GM21515 (cell line): Measurements from ENCODE around the gene ALX4.

Experiments
- ATAC-seq: cut with Tn5 transposase; IDR thresholded peaks from one replicate; pipeline ENCODE4 v1.9.1; 2021; ENCODE audit not compliant: unreplicated experiment

The ALX4 gene

GRCh38 chr11:44335919-44336318, 26.0 kb upstream of the ALX4 start:
- ATAC-seq: no peak

- ATAC-seq: no peak
Measured at GRCh38 chr11:44335052-44335760, 25.3 kb upstream of the ALX4 start.

DNA sequence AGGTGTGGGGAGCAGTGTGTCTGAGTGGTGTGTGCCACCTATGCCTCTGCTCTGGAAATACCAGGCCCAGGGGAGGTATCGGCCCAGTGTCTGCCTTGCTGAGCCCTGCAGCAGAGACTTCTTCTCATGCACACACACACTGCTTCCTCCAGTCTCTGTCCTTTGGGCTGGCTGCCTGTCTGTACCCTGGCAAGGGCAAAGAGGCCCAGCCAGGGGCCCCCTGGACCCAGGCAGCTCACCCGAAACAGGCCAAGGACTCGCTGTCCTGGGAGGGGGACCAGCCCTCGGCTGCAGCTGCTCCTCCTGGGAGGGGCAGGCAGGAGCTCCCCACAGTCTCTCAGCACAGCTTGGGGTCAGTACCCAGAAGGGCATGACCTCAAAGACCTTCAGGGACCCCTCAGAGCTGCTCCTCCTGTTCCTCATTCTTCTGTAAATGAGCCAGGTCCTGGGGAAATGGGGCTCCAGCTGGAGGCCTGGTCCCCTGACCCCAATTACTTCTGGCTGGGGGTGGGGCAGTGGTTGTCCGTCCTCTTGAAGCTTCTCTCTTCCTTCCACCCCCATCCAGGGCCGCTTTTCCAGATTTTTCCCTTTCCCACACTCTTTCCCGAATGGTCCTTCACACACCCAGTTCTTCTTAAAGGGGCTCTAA, 24.5 kb upstream of the ALX4 start:
- ATAC-seq: no peak

DNA sequence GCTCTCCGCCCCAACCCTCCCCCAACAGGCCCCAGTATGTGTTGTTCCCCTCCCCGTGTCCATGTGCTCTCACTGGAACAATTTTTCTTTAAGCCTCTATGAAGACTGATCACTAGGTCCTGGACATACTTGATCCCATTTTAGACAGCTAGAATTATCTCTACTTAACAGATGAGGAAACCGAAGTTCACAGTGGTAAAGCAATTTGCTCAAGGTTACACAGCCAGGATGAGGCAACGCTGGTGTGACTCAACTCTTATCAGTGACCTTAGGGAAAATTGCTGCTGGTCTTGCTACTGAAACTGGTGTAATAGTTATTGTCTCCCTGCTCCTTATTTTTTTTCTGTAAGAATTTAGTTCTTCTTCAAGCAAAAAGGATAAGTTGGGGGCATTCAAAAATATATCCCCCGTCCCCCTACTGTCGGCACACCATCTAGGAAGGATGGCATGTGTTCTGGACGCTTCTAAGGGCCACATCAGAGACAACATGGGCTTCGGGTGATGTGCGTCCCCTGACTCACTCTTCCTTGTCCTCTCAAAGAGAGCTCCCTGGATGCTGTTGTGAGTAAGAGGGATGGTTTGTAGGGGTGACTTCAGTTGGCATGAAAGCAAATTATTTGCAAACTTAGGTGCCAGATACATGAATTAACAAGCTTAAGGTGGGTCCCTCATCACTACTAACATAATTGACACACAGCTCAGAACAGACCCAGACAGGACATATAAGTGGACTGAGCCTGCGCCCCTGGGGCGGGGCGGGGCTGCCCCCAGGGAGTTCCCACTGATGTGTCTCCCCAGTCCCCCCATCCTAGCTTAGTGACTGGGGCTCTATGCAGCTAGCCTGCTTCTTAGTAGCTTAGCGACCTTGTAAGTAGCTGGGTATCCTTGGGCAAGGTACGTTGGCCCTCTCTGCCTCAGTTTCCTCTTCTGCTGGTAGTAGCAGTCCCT, 23.6 kb upstream of the ALX4 start:
- no peak for ATAC-seq

GRCh38 chr11:44332665-44333064, 22.7 kb upstream of the ALX4 start:
- no peak for ATAC-seq

DNA sequence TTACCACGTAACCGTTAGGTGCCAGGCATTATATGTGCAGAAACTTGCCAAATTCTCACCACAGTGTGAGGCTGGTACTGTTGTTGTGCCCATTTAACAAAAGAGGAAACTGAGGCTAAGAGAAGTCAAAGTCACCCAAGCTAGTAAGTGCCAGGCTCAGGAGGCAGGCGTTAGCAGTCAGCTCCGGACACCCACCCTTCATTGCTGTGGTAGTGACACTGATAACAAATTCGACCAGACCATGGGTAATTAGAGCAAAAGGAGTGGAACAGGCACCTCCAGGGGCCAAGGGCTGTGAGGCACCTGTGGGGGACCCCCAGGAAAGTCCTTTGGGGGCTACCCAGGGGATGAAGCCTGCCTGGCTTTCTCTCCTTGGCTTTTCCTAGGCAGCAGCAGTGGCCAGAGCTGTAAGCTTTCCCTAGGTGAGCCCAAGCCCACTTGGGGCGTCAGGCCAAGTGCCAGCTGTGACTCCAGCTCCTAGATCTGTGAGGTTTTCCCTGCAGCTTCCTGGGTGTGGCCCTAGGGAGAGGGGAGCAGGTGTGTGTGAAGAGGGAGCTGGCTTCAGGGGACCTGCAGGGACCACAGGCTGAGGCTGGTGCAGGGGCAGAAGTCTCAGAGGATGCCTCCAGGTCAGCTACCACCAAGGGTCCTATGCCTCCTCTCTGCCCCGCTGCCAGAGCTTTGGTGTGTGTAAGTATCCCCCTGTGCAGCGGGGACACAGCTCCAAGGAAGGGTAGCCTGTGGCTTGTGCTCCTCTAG, 19.7 kb upstream of the ALX4 start:
- no peak for ATAC-seq

DNA sequence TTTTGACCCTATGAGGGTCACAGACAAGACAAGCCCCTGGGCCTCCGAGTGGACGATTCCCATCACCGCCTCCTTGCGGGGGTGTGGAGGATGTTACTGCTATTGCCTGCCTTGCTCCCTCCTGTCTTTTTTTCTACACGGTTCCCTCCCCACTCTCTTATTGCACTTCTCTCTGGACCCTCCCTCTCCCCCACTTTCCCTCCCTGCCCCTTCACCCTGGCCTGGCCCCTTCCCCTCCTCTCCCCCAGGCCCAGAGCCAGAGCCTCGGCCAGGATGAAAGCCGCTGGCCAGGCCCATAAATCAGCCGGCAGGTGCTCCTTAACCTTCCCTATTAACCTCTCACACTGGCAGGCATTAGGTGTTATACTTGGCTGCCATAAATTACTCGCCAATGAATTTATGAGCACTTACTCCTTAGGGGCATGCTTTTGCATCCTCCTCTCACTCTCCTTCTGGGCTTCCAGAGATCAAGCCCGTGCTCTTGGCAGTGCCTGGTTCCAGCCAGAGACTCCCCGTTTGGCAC, 18.3 kb upstream of the ALX4 start:
- no peak for ATAC-seq

GRCh38 chr11:44327730-44328129, 17.8 kb upstream of the ALX4 start:
- ATAC-seq: no peak

DNA sequence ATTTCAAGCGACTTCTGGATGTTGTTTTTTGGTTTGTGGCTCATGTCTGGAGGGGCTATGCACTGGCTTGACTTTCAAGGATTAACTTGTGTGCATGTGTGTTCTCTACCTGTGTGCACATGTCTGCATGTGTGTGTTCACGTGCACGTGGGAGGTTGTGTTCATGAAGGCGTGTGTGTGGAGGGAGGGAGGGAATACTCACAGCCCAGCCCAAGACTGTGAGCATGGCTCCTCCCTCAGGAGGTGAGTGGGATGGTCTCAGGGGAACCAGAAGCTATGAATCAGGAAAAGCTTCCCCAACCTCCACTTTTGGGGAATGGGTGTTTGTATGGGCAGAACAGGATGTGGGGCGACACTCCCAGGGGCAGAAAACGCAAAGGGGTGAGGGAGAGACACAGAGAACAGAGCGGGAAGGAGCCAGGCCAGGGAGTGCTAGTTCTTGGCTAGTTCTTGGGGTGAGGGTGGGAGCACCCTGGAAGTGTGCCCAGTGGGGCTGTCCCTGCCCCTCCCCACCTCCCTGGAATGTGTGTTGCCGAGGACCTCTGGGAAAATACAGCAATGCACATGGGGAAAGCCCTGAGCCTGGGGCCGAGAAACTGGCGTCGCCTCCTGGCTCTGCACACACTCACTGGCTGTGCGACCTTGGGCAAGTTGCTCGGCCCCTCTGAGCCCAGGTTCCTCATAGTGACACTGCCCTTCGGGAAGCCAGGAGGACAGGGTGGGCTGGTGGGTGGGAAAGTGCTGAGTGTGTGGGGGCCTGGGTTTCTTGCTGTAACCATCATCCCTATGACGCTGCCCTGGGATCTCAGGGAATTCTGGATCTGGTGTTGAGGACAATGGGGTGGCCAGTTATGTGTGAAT, 16.9 kb upstream of the ALX4 start:
- ATAC-seq: no peak

DNA sequence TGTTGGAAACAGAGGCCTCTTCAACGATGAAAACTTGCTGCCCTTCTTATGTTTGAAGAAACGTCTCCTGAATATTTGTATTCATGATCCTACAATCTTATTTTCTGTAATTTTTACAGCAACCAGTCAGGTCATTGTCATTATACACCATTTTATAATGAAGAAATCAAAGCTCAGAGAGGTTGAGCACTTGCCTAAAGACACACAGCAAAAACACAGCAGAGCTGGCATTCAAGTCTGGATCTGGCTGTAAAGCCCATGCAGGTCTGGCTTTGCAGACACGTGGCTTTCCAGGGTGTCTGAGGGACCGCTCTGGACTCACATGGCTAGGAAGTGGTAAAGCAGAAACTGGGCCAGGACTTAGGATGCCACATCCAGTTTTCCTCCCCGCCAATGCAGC, 15.8 kb upstream of the ALX4 start:
- ATAC-seq: no peak

- ATAC-seq: no peak
Measured at GRCh38 chr11:44324749-44325525, 15.0 kb upstream of the ALX4 start.

- no peak for ATAC-seq
Measured at GRCh38 chr11:44324222-44324621, 14.3 kb upstream of the ALX4 start.

- no peak for ATAC-seq
Measured at GRCh38 chr11:44322243-44322642, 12.3 kb upstream of the ALX4 start.

GRCh38 chr11:44321059-44321458, 11.1 kb upstream of the ALX4 start:
- no peak for ATAC-seq

- ATAC-seq: no peak
Measured at GRCh38 chr11:44320289-44320973, 10.5 kb upstream of the ALX4 start.

DNA sequence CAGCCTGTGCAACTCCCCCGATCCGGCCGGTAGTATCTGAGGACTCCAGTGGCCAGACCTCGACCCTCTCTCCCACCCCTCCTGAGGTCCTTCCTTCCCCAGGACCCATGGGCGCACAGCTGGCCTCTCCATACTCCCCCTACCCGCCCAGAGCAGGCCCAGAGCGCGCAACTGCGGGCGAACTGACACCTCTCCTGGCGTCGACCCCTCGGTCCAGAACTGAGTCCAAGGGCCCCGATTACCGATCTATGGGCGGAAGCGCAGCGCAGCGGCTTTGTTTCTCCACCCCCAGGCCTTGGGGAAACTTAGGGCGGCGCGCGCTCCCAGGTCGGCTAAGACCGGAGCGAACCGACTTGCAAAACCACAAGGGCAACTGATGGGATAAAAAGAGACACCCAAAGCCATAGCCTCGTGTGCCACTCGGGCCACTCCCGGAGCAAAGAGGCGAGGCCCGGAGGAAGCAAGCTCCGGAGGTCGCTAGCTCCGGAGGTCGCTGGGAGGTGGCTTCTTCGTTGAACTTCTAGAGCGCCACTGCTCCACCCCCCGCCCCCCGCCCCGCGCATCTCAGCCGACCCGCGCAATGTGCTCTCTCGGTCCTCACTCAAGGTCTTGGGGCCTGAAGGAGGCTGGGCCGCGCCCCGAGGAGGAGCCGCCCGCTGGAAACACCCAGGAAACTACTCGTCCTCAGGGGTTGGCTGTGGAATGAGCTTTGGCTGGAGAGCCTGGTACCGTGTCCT, 9.8 kb upstream of the ALX4 start:
- no peak for ATAC-seq

DNA sequence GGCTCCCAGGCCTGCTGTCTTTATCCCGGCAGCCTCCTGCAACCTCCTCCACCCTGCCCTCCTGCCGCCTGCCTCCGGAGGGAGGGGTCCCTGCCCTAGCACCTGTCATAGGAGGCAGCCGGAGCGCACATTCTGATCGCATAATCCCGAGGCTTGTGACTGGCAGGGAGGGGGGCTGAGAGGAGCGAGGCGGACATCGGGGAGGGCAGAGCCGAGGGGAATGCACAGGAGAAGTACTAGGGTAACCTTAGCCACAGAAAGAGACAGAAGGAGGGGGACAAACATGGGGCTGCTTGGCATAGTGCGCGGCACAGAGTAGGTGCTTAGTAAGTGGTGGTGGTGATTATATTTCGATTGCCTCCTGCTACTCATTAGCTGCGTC, 9.2 kb upstream of the ALX4 start:
- no peak for ATAC-seq

DNA sequence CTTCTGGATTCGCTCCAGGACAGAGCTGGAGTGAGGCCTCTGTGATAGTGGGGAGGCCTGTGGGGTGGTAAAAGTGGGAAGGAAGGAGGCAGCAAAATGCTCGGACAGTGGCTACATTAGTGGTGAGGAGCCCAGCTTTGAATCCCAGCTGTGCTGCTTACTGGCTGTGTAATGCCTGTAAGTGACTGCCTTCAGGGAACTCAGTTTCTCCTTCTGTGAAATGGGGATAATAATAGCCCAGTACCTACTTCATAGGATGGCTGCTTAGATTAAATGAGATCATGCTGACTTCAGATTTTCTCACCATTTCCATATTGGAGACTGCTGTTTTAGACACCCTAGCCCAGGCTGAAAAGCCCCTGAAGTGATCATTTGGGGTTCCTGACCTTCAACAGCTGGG, 8.4 kb upstream of the ALX4 start:
- no peak for ATAC-seq
